Measurements from ENCODE around the gene SNX2. TPM values are rescaled to one million over a fixed set of nuclear protein-coding genes. Genes with fewer than 3 reads are reported as not detected.
A peak's percentile ranks its signal among the peaks of the same experiment; 100 is the strongest.

Gene SNX2, protein sequence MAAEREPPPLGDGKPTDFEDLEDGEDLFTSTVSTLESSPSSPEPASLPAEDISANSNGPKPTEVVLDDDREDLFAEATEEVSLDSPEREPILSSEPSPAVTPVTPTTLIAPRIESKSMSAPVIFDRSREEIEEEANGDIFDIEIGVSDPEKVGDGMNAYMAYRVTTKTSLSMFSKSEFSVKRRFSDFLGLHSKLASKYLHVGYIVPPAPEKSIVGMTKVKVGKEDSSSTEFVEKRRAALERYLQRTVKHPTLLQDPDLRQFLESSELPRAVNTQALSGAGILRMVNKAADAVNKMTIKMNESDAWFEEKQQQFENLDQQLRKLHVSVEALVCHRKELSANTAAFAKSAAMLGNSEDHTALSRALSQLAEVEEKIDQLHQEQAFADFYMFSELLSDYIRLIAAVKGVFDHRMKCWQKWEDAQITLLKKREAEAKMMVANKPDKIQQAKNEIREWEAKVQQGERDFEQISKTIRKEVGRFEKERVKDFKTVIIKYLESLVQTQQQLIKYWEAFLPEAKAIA
- total RNA-seq = 10 to 100 TPM; 52.4 to 57.4 TPM
- 54.3 to 75.9 reads per million in 2 donors for total RNA-seq

DNA sequence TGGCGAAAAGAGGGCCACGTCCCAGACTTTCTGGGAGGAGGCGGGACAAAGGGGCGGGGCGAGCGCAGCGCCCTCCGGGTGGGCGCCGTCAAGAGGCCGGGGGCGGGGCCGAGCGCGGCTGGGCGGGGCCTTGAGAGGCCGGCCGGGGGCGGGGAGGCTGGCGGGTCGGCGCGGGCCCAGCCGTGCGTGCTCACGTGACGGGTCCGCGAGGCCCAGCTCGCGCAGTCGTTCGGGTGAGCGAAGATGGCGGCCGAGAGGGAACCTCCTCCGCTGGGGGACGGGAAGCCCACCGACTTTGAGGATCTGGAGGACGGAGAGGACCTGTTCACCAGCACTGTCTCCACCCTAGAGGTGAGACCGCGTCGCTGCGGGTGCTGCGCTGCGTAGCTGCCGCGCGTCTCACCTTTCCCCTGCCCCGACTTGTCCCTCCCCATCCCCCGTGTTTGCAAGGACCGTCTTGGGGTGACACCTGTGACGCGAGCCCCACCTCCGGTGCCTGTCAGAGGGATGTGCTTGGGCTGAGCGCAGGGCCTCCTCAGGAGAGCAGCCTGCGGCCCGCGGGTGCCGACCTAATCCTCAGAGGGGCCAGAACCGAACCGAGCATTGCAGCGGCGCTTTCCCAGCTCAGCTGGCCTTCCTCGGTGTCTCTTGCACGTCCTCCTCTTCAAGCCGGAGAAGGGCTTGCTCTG lies at the start of gene SNX2:
Gene SNX2, plus strand, starts transcription at position 220 of the 689 bp plus-strand sequence. Its CDS starts 24 bp downstream, at position 244.
- peak; percentile 90 for ATAC-seq
- no peaks in the 10 kb centered on the region for H3K36me3 Mint-ChIP-seq (ENCODE audit: low read depth)
- H3K9me3 ChIP-seq (ENCODE audit: control insufficient read depth, low read length, poor library complexity, severe bottlenecking) = no peaks in the 10 kb centered on the region
- H3K4me3 Mint-ChIP-seq = peak within 1 kb of the TSS; percentile 98
- peak; percentile 79 to 92 (median 87) for DNase-seq
- no peaks in the 10 kb centered on the region for H3K27me3 Mint-ChIP-seq
- peaks cover 27% of the 10 kb centered on the region for H3K4me1 Mint-ChIP-seq
- peak within 1 kb of the TSS; percentile 96 for H3K27ac Mint-ChIP-seq

DNA sequence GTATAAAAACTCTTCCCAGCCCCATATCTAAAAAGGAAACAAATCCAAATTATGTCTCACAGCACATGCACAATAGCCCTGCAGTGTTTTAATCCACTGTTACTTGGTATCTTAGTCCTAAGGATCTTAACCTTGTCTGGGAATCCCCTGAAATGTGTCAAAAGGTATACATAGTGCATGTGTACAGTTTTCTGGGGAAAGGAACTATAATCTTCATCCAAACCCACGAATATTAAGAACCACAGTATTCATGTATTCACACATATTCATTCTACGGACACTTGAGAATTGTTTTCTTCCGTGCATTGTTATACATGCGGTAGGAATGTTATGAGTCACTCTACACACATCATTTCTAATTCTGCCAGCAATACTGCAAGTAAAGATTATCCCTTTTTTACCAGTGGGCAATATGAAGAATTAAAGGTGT lies 47.8 kb upstream of the SNX2 start:
- no peak for DNase-seq
- no peaks in the 10 kb centered on the region for H3K9me3 ChIP-seq (ENCODE audit: control insufficient read depth, low read length, poor library complexity, severe bottlenecking)
- H3K36me3 Mint-ChIP-seq (ENCODE audit: low read depth) = no peaks in the 10 kb centered on the region
- peaks cover 7% of the 10 kb centered on the region for H3K27me3 Mint-ChIP-seq
- H3K27ac Mint-ChIP-seq = no peak overlapping the region
- H3K4me1 Mint-ChIP-seq = no peaks in the 10 kb centered on the region
- ATAC-seq = no peak
- no peak overlapping the region for H3K4me3 Mint-ChIP-seq

DNA sequence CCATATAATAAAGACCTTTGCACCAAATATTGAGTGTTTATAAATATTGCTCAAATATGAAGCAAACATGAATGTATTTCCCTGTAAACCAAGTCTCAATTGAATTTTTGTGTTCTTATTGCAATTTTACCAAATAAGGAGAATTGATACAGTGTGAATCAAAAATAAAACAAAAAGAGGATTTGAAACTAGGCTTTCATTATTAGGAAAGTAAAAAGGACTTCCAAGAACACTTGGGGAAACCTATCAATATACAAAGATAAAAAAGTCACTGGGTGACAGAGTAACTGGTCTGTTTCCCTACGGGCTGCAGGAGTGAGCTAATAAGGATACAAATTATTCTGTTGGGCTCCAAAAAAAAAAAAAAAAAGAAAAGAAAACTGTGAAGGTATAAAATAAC lies 44.8 kb upstream of the SNX2 start:
- H3K4me3 Mint-ChIP-seq = no peak overlapping the region
- peaks cover 7% of the 10 kb centered on the region for H3K27me3 Mint-ChIP-seq
- no peaks in the 10 kb centered on the region for H3K4me1 Mint-ChIP-seq
- H3K27ac Mint-ChIP-seq = no peak overlapping the region
- H3K9me3 ChIP-seq (ENCODE audit: control insufficient read depth, low read length, poor library complexity, severe bottlenecking) = no peaks in the 10 kb centered on the region
- DNase-seq (no peak), ATAC-seq (no peak)
- H3K36me3 Mint-ChIP-seq (ENCODE audit: low read depth) = no peaks in the 10 kb centered on the region

DNA sequence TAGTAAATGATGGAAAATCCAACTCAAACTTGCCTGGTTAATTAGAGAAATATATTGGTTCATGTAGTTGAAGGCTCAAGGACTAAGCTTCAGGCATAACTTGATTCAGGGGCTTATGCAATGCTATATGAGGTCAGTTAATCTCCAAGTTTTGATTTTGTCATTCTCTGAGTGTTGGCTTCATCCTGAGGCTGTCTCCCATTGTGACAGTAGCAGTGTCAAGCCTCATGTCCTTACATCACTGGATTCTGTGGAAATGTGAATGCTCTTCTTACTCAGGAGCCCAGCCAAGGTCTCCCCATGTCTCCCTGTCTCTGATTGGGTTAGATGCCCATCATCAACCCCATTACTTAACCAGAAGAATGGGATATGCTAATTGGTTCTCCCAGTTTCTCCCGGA lies 44.4 kb upstream of the SNX2 start:
- no peak for DNase-seq
- peaks cover 7% of the 10 kb centered on the region for H3K27me3 Mint-ChIP-seq
- H3K4me3 Mint-ChIP-seq = no peak overlapping the region
- ATAC-seq = no peak
- no peak overlapping the region for H3K27ac Mint-ChIP-seq
- H3K36me3 Mint-ChIP-seq (ENCODE audit: low read depth) = no peaks in the 10 kb centered on the region
- no peaks in the 10 kb centered on the region for H3K4me1 Mint-ChIP-seq
- H3K9me3 ChIP-seq (ENCODE audit: control insufficient read depth, low read length, poor library complexity, severe bottlenecking) = no peaks in the 10 kb centered on the region

DNA sequence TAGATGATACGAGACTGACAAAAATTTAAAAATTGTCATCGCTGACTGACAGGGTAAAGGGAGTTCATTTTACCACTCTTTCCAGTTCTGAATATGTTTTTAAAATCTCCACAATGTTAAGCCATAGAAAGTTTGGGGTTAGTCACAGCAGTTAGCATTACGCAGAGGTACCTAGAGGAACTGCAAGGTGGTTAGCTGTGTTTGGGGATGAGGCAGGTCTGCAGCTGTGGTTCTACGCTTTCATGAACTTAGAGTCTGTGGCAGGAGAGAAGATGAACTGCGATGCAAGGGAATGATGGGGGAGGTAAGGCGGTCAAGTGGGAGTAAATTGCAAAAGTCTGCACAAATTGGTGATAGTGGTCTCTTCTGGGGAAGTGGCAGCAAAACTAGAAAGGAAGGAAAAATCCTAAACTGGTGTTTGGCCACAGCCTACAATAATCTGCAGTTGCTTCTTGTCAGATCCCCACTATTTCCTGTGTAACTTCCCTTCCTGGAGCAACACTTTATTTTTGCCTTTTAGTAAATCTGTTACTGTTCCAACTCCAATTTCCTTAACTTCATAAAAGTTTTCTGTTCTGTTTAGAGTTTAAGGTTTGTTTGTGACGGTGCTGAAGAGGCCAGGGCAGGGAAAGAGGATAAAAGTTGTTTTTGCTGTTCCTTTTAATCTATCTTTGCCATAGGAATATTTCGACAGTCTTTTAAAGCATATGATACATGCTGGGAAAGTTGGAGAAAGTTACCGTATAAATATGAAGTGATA lies 38.6 kb upstream of the SNX2 start:
- H3K9me3 ChIP-seq (ENCODE audit: control insufficient read depth, low read length, poor library complexity, severe bottlenecking) = no peaks in the 10 kb centered on the region
- Mint-ChIP-seq H3K36me3 (ENCODE audit: low read depth) (no peaks in the 10 kb centered on the region), H3K27ac (no peak overlapping the region), H3K27me3 (peaks cover 31% of the 10 kb centered on the region), H3K4me3 (no peak overlapping the region), H3K4me1 (peaks cover 2% of the 10 kb centered on the region)
- DNase-seq (no peak), ATAC-seq (no peak)

DNA sequence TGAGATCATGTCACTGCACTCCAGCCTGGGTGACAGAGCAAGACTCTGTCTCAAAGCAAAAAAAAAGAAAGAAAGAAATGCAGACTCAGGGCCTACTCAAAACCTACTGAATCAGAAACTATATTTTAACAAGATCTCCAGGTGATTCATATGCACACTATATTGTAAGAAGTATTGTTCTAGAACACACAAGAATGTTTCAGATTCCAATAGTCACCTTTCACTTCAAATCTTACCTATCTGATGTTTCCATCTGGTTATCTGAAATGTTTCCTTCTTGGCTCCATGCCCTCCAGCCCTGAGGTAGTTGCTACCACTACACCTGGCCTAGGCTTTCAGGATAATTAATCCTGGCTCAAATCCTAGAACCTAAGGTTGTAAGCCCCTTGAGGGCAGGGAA lies 36.8 kb upstream of the SNX2 start:
- peaks cover 2% of the 10 kb centered on the region for H3K4me1 Mint-ChIP-seq
- H3K27ac Mint-ChIP-seq = no peak overlapping the region
- no peak overlapping the region for H3K4me3 Mint-ChIP-seq
- H3K36me3 Mint-ChIP-seq (ENCODE audit: low read depth) = no peaks in the 10 kb centered on the region
- no peak for DNase-seq
- no peaks in the 10 kb centered on the region for H3K9me3 ChIP-seq (ENCODE audit: control insufficient read depth, low read length, poor library complexity, severe bottlenecking)
- H3K27me3 Mint-ChIP-seq = peaks cover 31% of the 10 kb centered on the region
- ATAC-seq = no peak

DNA sequence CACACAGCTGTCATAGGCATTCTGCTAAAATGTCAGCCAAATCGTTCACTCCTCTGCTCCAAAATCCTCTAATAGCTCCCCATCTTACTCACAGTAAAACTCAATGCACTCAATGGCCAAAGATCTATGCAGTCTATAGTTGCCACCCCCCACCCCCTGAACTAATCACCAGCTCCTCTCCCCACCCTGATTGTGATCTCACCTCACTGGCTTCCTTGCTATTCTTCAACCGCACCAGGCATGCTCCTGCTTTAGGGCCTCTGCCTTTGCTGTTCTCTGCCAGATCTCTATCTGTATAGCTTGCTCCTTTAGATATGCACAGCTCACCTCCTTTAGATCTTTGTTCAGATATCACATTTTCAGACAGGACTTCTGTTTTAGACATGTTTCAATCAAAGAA lies 33.2 kb upstream of the SNX2 start:
- no peak for DNase-seq
- Mint-ChIP-seq H3K4me3 (no peak overlapping the region), H3K4me1 (no peaks in the 10 kb centered on the region), H3K27me3 (peaks cover 21% of the 10 kb centered on the region), H3K36me3 (ENCODE audit: low read depth) (no peaks in the 10 kb centered on the region), H3K27ac (no peak overlapping the region)
- ATAC-seq = no peak
- H3K9me3 ChIP-seq (ENCODE audit: control insufficient read depth, low read length, poor library complexity, severe bottlenecking) = no peaks in the 10 kb centered on the region

DNA sequence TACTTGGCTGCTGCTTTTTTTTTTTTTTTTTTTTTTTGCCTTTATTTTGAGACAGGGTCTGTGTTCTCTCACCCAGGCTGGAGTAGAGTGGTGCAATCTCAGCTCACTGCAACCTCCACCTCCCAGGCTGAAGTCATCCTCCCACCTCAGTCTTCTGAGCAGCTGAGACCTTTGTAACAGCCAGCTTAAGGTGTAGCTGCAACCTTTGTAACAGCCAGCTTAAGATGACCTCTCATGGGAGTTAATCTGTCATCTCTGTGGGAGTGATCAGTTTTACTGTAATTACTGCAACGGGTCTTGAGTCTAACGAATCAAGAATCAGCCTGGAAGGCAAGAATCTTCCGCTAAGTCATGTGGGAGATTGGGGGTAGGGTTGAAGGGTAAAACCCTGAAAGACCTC lies 31.6 kb upstream of the SNX2 start:
- no peaks in the 10 kb centered on the region for H3K9me3 ChIP-seq (ENCODE audit: control insufficient read depth, low read length, poor library complexity, severe bottlenecking)
- ATAC-seq = no peak
- DNase-seq = no peak
- no peak overlapping the region for H3K4me3 Mint-ChIP-seq
- H3K4me1 Mint-ChIP-seq = no peaks in the 10 kb centered on the region
- no peaks in the 10 kb centered on the region for H3K36me3 Mint-ChIP-seq (ENCODE audit: low read depth)
- H3K27me3 Mint-ChIP-seq = peaks cover 8% of the 10 kb centered on the region
- no peak overlapping the region for H3K27ac Mint-ChIP-seq

DNA sequence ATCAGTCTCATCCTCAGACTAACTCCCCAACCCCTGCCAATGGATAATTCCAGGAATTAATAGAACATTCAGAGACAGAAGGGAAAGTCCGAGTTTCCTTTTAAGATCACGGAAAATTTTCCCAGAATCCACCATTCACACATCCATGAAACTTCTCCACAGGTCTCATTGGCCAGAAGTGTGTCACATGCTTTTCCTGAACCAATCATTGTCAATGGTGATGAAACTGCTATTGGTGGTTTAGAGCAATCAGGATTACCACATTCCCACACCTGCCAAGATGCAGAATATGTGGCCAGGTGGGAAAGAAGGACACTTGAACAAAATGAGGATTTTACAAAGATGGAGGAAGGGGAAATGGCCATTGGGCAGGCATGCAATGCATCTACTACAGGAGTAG lies 29.3 kb upstream of the SNX2 start:
- ATAC-seq (no peak), DNase-seq (no peak)
- no peaks in the 10 kb centered on the region for H3K36me3 Mint-ChIP-seq (ENCODE audit: low read depth)
- no peaks in the 10 kb centered on the region for H3K4me1 Mint-ChIP-seq
- H3K4me3 Mint-ChIP-seq = no peak overlapping the region
- H3K27ac Mint-ChIP-seq = no peak overlapping the region
- no peaks in the 10 kb centered on the region for H3K27me3 Mint-ChIP-seq
- H3K9me3 ChIP-seq (ENCODE audit: control insufficient read depth, low read length, poor library complexity, severe bottlenecking) = no peaks in the 10 kb centered on the region

DNA sequence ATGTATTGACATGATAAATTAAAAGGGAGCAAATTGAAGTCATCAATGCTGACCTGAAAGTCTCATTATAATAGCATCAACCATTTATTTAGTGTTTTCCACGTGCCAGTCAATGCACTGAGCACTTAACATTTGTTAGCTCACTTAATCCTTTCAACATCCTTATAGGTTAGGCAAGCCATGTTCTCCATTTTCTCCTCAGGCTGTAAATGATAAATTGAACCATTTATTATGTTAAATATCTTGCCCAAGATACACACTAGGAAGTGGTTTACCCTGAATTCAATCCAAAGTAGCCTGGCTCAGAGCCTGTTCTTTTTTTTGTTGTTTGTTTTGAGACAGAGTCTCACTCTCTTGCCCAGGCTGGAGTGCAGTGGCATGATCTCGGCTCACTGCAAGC lies 25.0 kb upstream of the SNX2 start:
- Mint-ChIP-seq H3K36me3 (ENCODE audit: low read depth) (peaks cover 5% of the 10 kb centered on the region), H3K27ac (no peak overlapping the region), H3K27me3 (peaks cover 25% of the 10 kb centered on the region), H3K4me3 (no peak overlapping the region), H3K4me1 (peaks cover 2% of the 10 kb centered on the region)
- DNase-seq (no peak), ATAC-seq (no peak)
- no peaks in the 10 kb centered on the region for H3K9me3 ChIP-seq (ENCODE audit: control insufficient read depth, low read length, poor library complexity, severe bottlenecking)

DNA sequence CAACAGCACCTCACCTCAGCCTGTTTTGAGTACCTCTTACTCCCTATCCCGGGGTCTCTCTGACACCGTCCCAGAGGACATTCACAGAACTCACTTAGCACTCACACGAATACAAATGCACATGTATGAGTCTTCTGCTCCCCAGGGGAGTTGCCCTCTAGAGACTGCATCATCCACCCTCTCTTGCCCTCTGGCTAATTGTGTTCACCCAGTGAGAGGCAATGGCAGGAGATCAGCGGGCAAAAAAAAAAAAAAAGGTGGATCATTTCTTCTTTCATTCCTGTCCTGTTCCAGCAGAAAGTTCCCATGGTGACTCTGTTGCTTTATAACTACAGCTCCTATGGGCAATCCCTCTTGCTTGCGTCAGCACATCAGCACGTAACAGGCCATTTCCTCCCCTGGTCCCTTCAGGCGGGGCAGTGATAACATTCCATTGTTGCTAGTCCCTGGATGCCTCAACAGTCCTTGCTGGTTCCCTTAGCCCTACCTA lies 23.5 kb upstream of the SNX2 start:
- H3K36me3 Mint-ChIP-seq (ENCODE audit: low read depth) = peaks cover 5% of the 10 kb centered on the region
- ATAC-seq (no peak), DNase-seq (no peak)
- no peaks in the 10 kb centered on the region for H3K9me3 ChIP-seq (ENCODE audit: control insufficient read depth, low read length, poor library complexity, severe bottlenecking)
- no peak overlapping the region for H3K4me3 Mint-ChIP-seq
- peaks cover 4% of the 10 kb centered on the region for H3K4me1 Mint-ChIP-seq
- H3K27me3 Mint-ChIP-seq = peaks cover 34% of the 10 kb centered on the region
- no peak overlapping the region for H3K27ac Mint-ChIP-seq

DNA sequence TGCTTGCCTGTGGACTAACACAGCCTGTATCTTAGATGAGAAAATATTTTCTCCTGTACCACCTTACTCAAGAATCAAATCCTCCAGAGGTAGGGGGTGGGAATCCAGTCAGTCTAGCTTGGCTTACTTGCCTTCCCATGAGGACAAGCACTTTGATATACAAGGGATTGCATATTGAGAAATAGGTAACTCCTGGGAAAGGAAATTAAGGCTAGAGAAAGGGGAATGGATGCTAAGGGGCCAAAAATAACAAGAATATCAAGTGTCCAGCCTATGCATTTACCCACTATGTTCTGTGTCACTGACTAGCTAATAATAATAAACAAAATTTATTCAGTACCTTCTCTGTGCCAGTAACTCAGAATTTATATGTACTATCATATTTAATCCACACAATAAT lies 21.4 kb upstream of the SNX2 start:
- H3K27ac Mint-ChIP-seq = no peak overlapping the region

DNA sequence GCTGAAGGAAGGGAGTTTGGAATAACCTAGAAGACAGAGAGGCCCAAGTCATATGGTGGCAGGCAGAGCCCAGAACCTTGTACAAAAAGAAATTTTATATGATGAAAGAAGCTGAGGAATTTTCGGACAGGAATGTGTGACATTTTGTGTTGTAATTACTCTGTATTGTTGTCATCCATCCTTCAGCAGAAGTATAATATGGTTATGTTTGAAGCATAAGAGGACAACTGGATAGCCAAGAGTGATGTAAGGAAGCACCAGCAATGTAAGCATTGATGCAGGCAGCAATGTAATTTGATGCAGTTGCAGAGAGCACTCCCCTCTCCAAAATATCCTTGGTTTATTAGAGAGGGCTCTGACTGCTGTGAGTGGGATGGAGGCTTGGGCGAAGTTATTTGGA lies 19.1 kb upstream of the SNX2 start:
- Mint-ChIP-seq H3K36me3 (ENCODE audit: low read depth) (peaks cover 5% of the 10 kb centered on the region), H3K4me3 (no peak overlapping the region), H3K27me3 (peaks cover 32% of the 10 kb centered on the region), H3K27ac (no peak overlapping the region), H3K4me1 (peaks cover 4% of the 10 kb centered on the region)
- no peak for DNase-seq
- H3K9me3 ChIP-seq (ENCODE audit: control insufficient read depth, low read length, poor library complexity, severe bottlenecking) = no peaks in the 10 kb centered on the region
- ATAC-seq = no peak

More for the DNA sequence above, 21.4 kb upstream of the SNX2 start:
- H3K9me3 ChIP-seq (ENCODE audit: control insufficient read depth, low read length, poor library complexity, severe bottlenecking) = no peaks in the 10 kb centered on the region
- DNase-seq = no peak
- H3K27me3 Mint-ChIP-seq = peaks cover 34% of the 10 kb centered on the region
- H3K4me1 Mint-ChIP-seq = peaks cover 4% of the 10 kb centered on the region
- H3K4me3 Mint-ChIP-seq = no peak overlapping the region
- H3K36me3 Mint-ChIP-seq (ENCODE audit: low read depth) = peaks cover 5% of the 10 kb centered on the region
- no peak for ATAC-seq
